CD8-positive, alpha-beta memory T cell (primary cell): ENCODE measurements around the gene SPPL2C. TPM values are rescaled to one million over a fixed set of nuclear protein-coding genes. Genes with fewer than 3 reads are reported as not detected.
A peak's percentile ranks its signal among the peaks of the same experiment; 100 is the strongest.

Experiments used
- CTCF ChIA-PET: fragments of 350-600 bp; sonication (Branson Sonifier 250); formaldehyde crosslinking; loops from one replicate; lab custom pipeline; 2021; ENCODE audit warnings: antibody characterized with exemption; lab: Charles Lee
- POLR2A ChIA-PET: fragments of 350-600 bp; sonication (Branson Sonifier 250); formaldehyde crosslinking; loops from one replicate; lab custom pipeline; 2021; ENCODE audit warnings: antibody characterized with exemption; lab: Charles Lee
- DNase-seq, 5 donors: peaks; one replicate each; pipeline versions ENCODE4 v3.0.0 to v3.0.0-alpha.2; 2020 to 2022; ENCODE audit warnings: mixed read lengths in 1 of 5
- H3K27ac ChIP-seq: one replicate; pipeline ENCODE4 v1.7.0; 2013; ENCODE audit warnings: low read depth, mild to moderate bottlenecking, low read length, moderate library complexity
- H3K27me3 ChIP-seq: 2 replicates; pipeline ENCODE4 v1.7.0; 2013; ENCODE audit warnings: low read length, mild to moderate bottlenecking; ENCODE audit not compliant: insufficient read depth, poor library complexity, severe bottlenecking
- H3K36me3 ChIP-seq: 2 replicates; pipeline ENCODE4 v1.7.0; 2013; ENCODE audit warnings: mild to moderate bottlenecking, low read length, moderate library complexity; ENCODE audit not compliant: insufficient read depth
- H3K4me1 ChIP-seq: 2 replicates; pipeline ENCODE4 v1.7.0; 2013; ENCODE audit warnings: mild to moderate bottlenecking, low read length, moderate library complexity; ENCODE audit not compliant: insufficient read depth
- H3K4me3 ChIP-seq: 2 replicates; pipeline ENCODE4 v1.7.0; 2013; ENCODE audit warnings: mild to moderate bottlenecking, low read length
- H3K9me3 ChIP-seq: 2 replicates; pipeline ENCODE4 v1.7.0; 2013; ENCODE audit warnings: mild to moderate bottlenecking, low read length
- H3K27ac Mint-ChIP-seq, 8 donors: one replicate each; pipeline ENCODE4 v1.8.0; 2020 to 2021; ENCODE audit warnings: mixed read lengths in 8 of 8, mild to moderate bottlenecking in 6 of 8, inconsistent platforms in 3 of 8, moderate library complexity in 3 of 8
- H3K27me3 Mint-ChIP-seq, 2 donors: one replicate each; pipeline ENCODE4 v1.8.0; 2020 to 2021; ENCODE audit warnings: mixed read lengths in 2 of 2, mild to moderate bottlenecking in 1 of 2, moderate library complexity in 1 of 2
- H3K36me3 Mint-ChIP-seq, 3 donors: one replicate each; pipeline ENCODE4 v1.8.0; 2020 to 2021; ENCODE audit warnings: mixed read lengths in 3 of 3, inconsistent platforms in 1 of 3, mild to moderate bottlenecking in 1 of 3
- H3K4me1 Mint-ChIP-seq, 3 donors: one replicate each; pipeline ENCODE4 v1.8.0; 2020 to 2021; ENCODE audit warnings: mixed read lengths in 3 of 3, inconsistent platforms in 1 of 3, mild to moderate bottlenecking in 1 of 3
- H3K4me3 Mint-ChIP-seq, 7 donors: one replicate each; pipeline ENCODE4 v1.8.0; 2020 to 2021; ENCODE audit warnings: mixed read lengths in 7 of 7, mild to moderate bottlenecking in 6 of 7, moderate library complexity in 4 of 7, inconsistent platforms in 2 of 7
- H3K9me3 Mint-ChIP-seq, 5 donors: one replicate each; pipeline ENCODE4 v1.8.0; 2020 to 2022; ENCODE audit warnings: mixed read lengths in 5 of 5, mild to moderate bottlenecking in 3 of 5, moderate library complexity in 2 of 5, inconsistent platforms in 1 of 5
- polyA plus RNA-seq: library from polyadenylated mRNA; unstranded; fragments of 300-500 nt; fragmentation: Illumina TruSeq; gene quantifications from one replicate; pipeline ENCODE4 v1.2.3, GENCODE V29; 2021
- total RNA-seq, 2 experiments: library from RNA; stranded (reverse); gene quantifications; one replicate each; pipeline ENCODE4 v1.2.3, GENCODE V29; 2021

The SPPL2C gene
- total and polyA plus RNA-seq, 3 experiments from 2014 or later = not detected

DNA sequence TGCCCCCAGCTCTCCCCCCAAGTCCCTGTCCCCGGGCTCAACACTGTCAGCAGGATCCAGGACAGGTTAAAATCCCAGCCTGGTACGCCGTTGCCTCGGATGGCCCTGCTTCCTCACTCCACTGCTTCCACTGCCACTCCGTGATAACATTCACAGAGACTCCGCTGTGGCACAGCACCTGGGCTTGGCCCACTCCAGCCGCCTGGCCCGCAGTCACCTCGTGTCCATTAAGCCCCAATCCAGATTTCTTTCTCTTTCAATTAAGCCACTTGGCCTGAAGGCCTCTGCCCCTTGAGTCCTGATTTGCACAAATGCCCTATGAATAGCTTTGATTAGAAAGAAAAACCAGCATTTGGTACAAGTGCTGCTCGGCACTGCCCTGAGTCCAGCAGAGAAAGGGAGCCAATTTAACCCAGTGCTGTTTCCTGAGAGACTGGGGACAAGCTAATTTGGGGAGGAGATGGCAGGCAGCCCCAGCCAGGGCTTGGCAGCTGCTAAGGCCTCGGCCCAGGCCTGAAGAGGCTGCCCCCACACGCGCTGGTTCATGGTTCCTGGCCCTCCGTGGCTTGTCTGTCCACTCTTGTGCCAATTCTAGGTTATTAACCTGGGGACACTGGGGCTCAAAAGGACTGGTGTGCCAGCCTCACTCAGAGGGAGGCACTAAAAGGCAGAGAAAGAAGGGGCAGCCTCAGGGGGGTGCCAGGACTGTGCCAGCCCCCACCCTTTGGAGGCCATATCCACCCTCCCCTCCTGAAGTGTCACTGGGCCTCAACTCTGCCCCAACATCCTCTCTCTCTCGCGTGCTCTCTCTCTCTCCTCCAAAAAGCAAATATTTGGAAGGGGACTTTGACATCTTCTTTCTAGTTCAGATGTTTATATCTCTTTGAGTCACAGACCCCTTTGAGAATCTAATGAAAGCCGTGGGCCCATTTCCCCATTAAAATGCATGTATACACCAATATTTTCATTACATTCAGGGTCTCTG lies 29.8 kb upstream of the SPPL2C start:
- no peaks in the 10 kb centered on the region for H3K4me1 Mint-ChIP-seq
- DNase-seq = no peak
- H3K27me3 Mint-ChIP-seq = peaks cover 6 to 21% of the 10 kb centered on the region in 2 donors
- no peaks in the 10 kb centered on the region for H3K9me3 Mint-ChIP-seq
- H3K4me3 Mint-ChIP-seq = no peak overlapping the region
- Histone ChIP-seq H3K36me3 (no peaks in the 10 kb centered on the region), H3K4me3 (no peak overlapping the region), H3K9me3 (no peaks in the 10 kb centered on the region), H3K4me1 (no peaks in the 10 kb centered on the region), H3K27ac (no peak overlapping the region), H3K27me3 (no peaks in the 10 kb centered on the region)
- no peaks in the 10 kb centered on the region for H3K36me3 Mint-ChIP-seq
- ChIA-PET CTCF (no interaction called here), POLR2A (no interaction called here)
- H3K27ac Mint-ChIP-seq = no peak overlapping the region

GRCh38 chr17:45815752-45816151 lies 28.9 kb upstream of the SPPL2C start:
- CTCF ChIA-PET = interaction anchor here (1.0 kb wide), 1 partner anchor 36 kb away, joined by 3 read pairs; no protein-coding TSS in a partner anchor
- H3K36me3 ChIP-seq = no peaks in the 10 kb centered on the region
- H3K27ac ChIP-seq = no peak overlapping the region
- H3K27me3 ChIP-seq = no peaks in the 10 kb centered on the region
- Mint-ChIP-seq H3K4me3 (no peak overlapping the region), H3K27ac (no peak overlapping the region), H3K9me3 (no peaks in the 10 kb centered on the region), H3K4me1 (no peaks in the 10 kb centered on the region), H3K36me3 (no peaks in the 10 kb centered on the region), H3K27me3 (peaks cover 6 to 23% of the 10 kb centered on the region in 2 donors)
- H3K9me3 ChIP-seq = no peaks in the 10 kb centered on the region
- DNase-seq = no peak
- POLR2A ChIA-PET = no interaction called here
- no peaks in the 10 kb centered on the region for H3K4me1 ChIP-seq
- no peak overlapping the region for H3K4me3 ChIP-seq

GRCh38 chr17:45818041-45818440 lies 26.6 kb upstream of the SPPL2C start:
- CTCF ChIA-PET = no interaction called here
- Histone ChIP-seq H3K27me3 (no peaks in the 10 kb centered on the region), H3K4me1 (no peaks in the 10 kb centered on the region), H3K4me3 (no peak overlapping the region), H3K36me3 (no peaks in the 10 kb centered on the region), H3K9me3 (no peaks in the 10 kb centered on the region), H3K27ac (no peak overlapping the region)
- H3K27me3 Mint-ChIP-seq = peaks cover 6 to 17% of the 10 kb centered on the region in 2 donors
- no peak overlapping the region for H3K4me3 Mint-ChIP-seq
- no peak overlapping the region for H3K27ac Mint-ChIP-seq
- H3K9me3 Mint-ChIP-seq = no peaks in the 10 kb centered on the region
- no peak for DNase-seq
- POLR2A ChIA-PET = no interaction called here
- no peaks in the 10 kb centered on the region for H3K4me1 Mint-ChIP-seq
- H3K36me3 Mint-ChIP-seq = no peaks in the 10 kb centered on the region

GRCh38 chr17:45818699-45819098 lies 26.0 kb upstream of the SPPL2C start:
- no peak overlapping the region for H3K4me3 ChIP-seq
- no peaks in the 10 kb centered on the region for H3K36me3 ChIP-seq
- no peak overlapping the region for H3K27ac ChIP-seq
- H3K36me3 Mint-ChIP-seq = no peaks in the 10 kb centered on the region
- H3K4me1 ChIP-seq = no peaks in the 10 kb centered on the region
- DNase-seq = no peak
- no peaks in the 10 kb centered on the region for H3K4me1 Mint-ChIP-seq
- no peak overlapping the region for H3K27ac Mint-ChIP-seq
- POLR2A ChIA-PET = no interaction called here
- H3K9me3 ChIP-seq = no peaks in the 10 kb centered on the region
- H3K27me3 ChIP-seq = no peaks in the 10 kb centered on the region
- no peak overlapping the region for H3K4me3 Mint-ChIP-seq
- H3K9me3 Mint-ChIP-seq = no peaks in the 10 kb centered on the region
- peaks cover 3 to 12% of the 10 kb centered on the region in 2 donors for H3K27me3 Mint-ChIP-seq
- CTCF ChIA-PET = interaction anchor here (0.8 kb wide), 1 partner anchor 36 kb away, joined by 3 read pairs; no protein-coding TSS in a partner anchor

DNA sequence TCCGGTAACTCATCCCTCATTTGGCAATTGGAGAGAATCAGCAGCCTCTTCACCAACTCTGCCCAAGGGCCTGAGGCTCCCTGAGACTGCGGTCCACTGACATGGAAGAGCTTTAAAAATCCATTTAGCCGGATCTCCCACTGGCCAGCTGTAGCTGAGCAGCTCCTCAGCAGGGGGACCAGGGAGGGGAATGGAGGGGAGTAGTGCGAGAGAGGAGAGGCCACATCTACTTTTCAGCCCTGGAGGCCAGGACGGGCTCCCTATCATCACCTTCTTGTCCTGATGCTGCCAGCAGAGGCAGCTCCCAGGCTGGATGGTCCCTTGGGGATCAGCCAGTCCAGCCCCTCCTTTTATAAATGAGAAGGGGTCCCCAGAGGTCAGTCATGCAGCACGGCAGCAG lies 25.0 kb upstream of the SPPL2C start:
- H3K9me3 Mint-ChIP-seq = no peaks in the 10 kb centered on the region
- CTCF ChIA-PET = interaction anchor here (2.3 kb wide), 1 partner anchor 12 kb away, joined by 13 read pairs; no protein-coding TSS in a partner anchor
- no peaks in the 10 kb centered on the region for H3K4me1 ChIP-seq

DNA sequence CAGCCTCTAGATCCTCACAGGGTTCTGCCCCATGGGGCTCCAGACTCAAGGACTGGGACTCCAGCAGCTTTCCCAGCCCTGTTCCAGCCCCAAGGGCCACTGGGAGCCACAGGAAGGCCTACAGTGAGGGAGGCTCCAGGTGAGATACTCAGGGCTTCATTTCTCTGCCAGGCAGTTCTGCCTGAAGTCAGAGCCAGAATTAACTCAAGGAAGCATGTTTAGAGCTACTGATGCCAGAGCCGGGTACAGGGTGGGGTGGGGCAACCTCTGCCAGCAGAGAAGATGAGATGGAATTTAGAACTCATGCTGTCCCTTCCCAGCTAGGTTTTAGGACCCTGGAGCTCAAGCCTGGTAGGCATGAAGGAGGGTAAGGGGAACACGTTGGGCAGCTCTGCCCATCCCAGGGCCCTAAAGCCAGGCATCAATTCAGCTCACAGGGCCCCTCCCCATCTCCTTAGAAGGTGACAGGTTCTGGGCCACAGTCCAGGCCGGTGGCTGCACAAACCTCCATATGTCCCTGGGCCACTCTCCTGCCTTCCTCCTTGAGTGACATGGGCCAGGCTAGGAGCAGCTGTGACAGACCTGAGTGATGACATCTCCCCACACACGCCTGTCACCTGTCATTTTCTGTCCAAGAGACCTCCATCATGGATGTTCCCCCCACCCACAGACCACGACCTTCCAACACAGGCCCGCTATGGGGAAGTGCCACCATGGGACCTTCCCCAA lies 24.5 kb upstream of the SPPL2C start:
- no peak for DNase-seq
- Histone ChIP-seq H3K9me3 (no peaks in the 10 kb centered on the region), H3K4me1 (no peaks in the 10 kb centered on the region), H3K36me3 (no peaks in the 10 kb centered on the region), H3K27ac (no peak overlapping the region), H3K27me3 (no peaks in the 10 kb centered on the region), H3K4me3 (no peak overlapping the region)
- no peaks in the 10 kb centered on the region for H3K4me1 Mint-ChIP-seq
- H3K4me3 Mint-ChIP-seq = no peak overlapping the region
- POLR2A ChIA-PET = no interaction called here
- CTCF ChIA-PET = interaction anchor here (2.3 kb wide), 1 partner anchor 12 kb away, joined by 13 read pairs; no protein-coding TSS in a partner anchor
- peak overlapping the region in 1 of 8 donors; percentile 76 for H3K27ac Mint-ChIP-seq
- no peaks in the 10 kb centered on the region for H3K9me3 Mint-ChIP-seq
- no peaks in the 10 kb centered on the region for H3K36me3 Mint-ChIP-seq
- H3K27me3 Mint-ChIP-seq = peaks cover 3% of the 10 kb centered on the region in 2 donors

More for the DNA sequence above, 25.0 kb upstream of the SPPL2C start:
- H3K4me1 Mint-ChIP-seq = no peaks in the 10 kb centered on the region
- no peak for DNase-seq
- H3K36me3 Mint-ChIP-seq = no peaks in the 10 kb centered on the region
- H3K27ac ChIP-seq = no peak overlapping the region
- no peaks in the 10 kb centered on the region for H3K36me3 ChIP-seq
- H3K4me3 ChIP-seq = no peak overlapping the region
- H3K4me3 Mint-ChIP-seq = no peak overlapping the region
- POLR2A ChIA-PET = no interaction called here
- H3K27me3 Mint-ChIP-seq = peaks cover 3% of the 10 kb centered on the region in 2 donors
- H3K27ac Mint-ChIP-seq = peak overlapping the region in 1 of 8 donors; percentile 60
- no peaks in the 10 kb centered on the region for H3K9me3 ChIP-seq
- H3K27me3 ChIP-seq = no peaks in the 10 kb centered on the region

GRCh38 chr17:45821147-45821546 lies 23.5 kb upstream of the SPPL2C start:
- Histone ChIP-seq H3K4me1 (no peaks in the 10 kb centered on the region), H3K4me3 (no peak overlapping the region), H3K27ac (no peak overlapping the region), H3K27me3 (no peaks in the 10 kb centered on the region), H3K9me3 (no peaks in the 10 kb centered on the region), H3K36me3 (no peaks in the 10 kb centered on the region)
- POLR2A ChIA-PET = no interaction called here
- no peak overlapping the region for H3K4me3 Mint-ChIP-seq
- no peaks in the 10 kb centered on the region for H3K36me3 Mint-ChIP-seq
- CTCF ChIA-PET = interaction anchor here (2.3 kb wide), 1 partner anchor 11 kb away, joined by 13 read pairs; no protein-coding TSS in a partner anchor
- no peaks in the 10 kb centered on the region for H3K4me1 Mint-ChIP-seq
- H3K27ac Mint-ChIP-seq = no peak overlapping the region
- no peak for DNase-seq
- H3K9me3 Mint-ChIP-seq = no peaks in the 10 kb centered on the region
- peaks cover 3% of the 10 kb centered on the region in 2 donors for H3K27me3 Mint-ChIP-seq

DNA sequence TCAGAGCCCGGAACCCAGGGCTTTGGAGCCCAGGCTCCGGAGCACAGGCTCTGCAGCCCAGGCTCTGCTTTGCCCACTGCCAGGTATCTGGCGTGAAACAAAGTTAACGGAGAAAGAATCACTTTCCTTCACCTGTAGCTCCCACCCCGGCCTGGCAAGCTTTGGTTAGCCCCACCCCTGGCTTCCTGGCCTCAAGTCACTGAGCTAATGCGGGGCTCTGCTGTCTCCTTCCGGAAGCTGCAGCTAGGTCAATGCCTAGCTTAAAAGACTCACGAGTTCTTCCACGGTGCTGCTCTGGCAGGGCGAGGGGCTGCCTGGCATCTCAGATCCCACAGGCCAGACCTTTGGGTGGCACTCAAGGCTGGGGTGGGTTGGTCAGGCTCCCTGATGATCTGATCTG lies 21.1 kb upstream of the SPPL2C start:
- Histone ChIP-seq H3K27me3 (no peaks in the 10 kb centered on the region), H3K4me1 (no peaks in the 10 kb centered on the region), H3K36me3 (no peaks in the 10 kb centered on the region), H3K9me3 (no peaks in the 10 kb centered on the region), H3K4me3 (no peak overlapping the region), H3K27ac (no peak overlapping the region)
- DNase-seq = peak in 1 of 5 donors; percentile 11
- H3K4me1 Mint-ChIP-seq = peaks cover 0 to 7% (median 0%) of the 10 kb centered on the region in 3 donors
- no peaks in the 10 kb centered on the region for H3K36me3 Mint-ChIP-seq
- H3K9me3 Mint-ChIP-seq = no peaks in the 10 kb centered on the region
- ChIA-PET POLR2A (no interaction called here), CTCF (no interaction called here)
- peaks cover 5 to 9% of the 10 kb centered on the region in 2 donors for H3K27me3 Mint-ChIP-seq
- H3K4me3 Mint-ChIP-seq = peak overlapping the region in 1 of 7 donors; percentile 49
- no peak overlapping the region for H3K27ac Mint-ChIP-seq
